ENCODE measurements around the gene E2F7.
"Not testable (repeated sequence)": the region's sequence is repeated elsewhere in the genome, so short reads cannot be mapped to it uniquely, and the experiment has no call there.

E2F7 gene, protein sequence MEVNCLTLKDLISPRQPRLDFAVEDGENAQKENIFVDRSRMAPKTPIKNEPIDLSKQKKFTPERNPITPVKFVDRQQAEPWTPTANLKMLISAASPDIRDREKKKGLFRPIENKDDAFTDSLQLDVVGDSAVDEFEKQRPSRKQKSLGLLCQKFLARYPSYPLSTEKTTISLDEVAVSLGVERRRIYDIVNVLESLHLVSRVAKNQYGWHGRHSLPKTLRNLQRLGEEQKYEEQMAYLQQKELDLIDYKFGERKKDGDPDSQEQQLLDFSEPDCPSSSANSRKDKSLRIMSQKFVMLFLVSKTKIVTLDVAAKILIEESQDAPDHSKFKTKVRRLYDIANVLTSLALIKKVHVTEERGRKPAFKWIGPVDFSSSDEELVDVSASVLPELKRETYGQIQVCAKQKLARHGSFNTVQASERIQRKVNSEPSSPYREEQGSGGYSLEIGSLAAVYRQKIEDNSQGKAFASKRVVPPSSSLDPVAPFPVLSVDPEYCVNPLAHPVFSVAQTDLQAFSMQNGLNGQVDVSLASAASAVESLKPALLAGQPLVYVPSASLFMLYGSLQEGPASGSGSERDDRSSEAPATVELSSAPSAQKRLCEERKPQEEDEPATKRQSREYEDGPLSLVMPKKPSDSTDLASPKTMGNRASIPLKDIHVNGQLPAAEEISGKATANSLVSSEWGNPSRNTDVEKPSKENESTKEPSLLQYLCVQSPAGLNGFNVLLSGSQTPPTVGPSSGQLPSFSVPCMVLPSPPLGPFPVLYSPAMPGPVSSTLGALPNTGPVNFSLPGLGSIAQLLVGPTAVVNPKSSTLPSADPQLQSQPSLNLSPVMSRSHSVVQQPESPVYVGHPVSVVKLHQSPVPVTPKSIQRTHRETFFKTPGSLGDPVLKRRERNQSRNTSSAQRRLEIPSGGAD

GRCh38 chr12:77065361-77066204 lies at the start of gene E2F7:
E2F7 (minus strand) TSS chr12:77065569; CDS start chr12:77064635, 934 bp downstream.
- DNase-seq (ENCODE audit: low read depth in 2 of 2) = peak; percentile 70 to 74

DNA sequence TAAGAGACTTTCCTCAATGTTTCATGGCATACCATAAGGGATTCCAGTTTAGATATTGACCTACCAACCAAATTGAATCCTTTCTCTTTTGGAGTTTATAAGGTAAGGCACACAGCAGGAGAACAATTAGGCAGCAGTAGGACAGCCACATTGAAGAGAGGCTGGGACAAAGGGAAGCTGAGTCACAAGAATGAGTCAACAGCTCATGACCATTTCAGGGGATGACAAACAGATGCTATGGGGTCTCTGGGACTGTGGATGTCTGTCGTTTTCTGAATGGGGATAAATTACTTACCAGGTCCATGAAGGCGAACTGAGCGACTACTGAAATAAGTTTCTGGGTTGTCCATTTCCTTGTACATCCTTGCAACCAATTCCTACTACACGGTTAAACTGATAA lies 48.6 kb upstream of the E2F7 start:
- DNase-seq (ENCODE audit: low read depth in 2 of 2) = no peak

DNA sequence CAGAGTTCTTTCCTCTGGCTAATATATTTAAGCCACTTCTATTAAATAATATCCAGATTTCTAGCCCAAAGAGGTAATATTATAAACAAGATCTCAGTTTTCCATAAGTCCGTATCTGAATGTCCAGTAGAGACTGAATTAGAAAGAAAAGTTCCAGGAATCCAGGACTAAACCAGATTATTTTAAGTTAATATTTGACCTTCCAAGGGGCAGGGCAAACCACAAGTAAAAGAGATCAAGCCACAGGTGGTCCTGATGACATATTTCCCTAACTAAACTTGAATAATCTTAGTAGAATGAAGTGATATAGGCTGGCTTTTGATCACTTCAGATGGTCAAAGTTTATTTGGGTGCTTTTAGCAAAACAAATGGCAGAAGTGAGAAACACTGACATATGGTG lies 43.3 kb upstream of the E2F7 start:
- DNase-seq (ENCODE audit: low read depth in 2 of 2) = no peak

- no peak for DNase-seq (ENCODE audit: low read depth in 2 of 2)
Observed at GRCh38 chr12:77107121-77107520, 41.8 kb upstream of the E2F7 start.

DNA sequence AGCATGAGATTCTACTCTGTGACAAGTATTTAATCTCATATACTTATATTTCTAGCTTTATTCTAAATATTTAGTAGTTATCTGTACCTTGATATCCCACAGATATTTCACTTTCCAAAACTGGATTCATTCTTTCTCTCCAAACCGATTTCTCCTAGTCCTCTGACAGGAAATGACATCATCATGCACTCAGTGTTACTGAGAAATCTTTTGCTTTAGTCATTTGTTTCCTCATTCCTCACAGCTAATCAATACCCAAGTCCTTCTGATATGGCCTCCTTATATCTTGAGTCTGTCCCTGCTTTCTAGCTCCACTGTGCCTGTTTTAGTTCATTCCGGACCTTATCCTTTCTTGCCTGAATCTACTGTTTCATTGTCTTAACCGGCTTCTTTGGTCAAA lies 39.4 kb upstream of the E2F7 start:
- no peak for DNase-seq (ENCODE audit: low read depth in 2 of 2)

GRCh38 chr12:77104286-77104685 lies 38.9 kb upstream of the E2F7 start:
- no peak for DNase-seq (ENCODE audit: low read depth in 2 of 2)

- peak in 1 of 2 experiments; percentile 55 for DNase-seq (ENCODE audit: low read depth in 2 of 2)
Observed at GRCh38 chr12:77102691-77103090, 37.3 kb upstream of the E2F7 start.

DNA sequence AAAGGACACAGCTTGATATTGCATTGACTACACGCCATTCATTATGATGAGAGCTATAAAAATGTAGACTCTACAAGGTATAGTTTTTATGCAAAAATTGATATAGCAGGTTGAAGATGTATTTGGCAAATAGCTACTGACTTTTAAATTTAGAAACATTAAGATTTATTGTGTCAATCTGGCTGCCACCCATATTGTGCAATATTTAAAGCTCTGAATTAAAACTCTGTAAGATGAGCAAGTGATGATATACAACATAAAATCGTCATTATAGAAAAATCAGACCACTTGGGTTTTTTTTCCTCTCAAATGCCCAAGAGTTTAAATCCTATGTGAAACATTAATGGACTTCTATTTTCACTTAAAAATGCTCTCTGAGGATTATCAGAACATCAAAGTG lies 36.8 kb upstream of the E2F7 start:
- DNase-seq (ENCODE audit: low read depth in 2 of 2) = no peak

GRCh38 chr12:77099799-77100198 lies 34.4 kb upstream of the E2F7 start:
- DNase-seq (ENCODE audit: low read depth in 2 of 2) = no peak

DNA sequence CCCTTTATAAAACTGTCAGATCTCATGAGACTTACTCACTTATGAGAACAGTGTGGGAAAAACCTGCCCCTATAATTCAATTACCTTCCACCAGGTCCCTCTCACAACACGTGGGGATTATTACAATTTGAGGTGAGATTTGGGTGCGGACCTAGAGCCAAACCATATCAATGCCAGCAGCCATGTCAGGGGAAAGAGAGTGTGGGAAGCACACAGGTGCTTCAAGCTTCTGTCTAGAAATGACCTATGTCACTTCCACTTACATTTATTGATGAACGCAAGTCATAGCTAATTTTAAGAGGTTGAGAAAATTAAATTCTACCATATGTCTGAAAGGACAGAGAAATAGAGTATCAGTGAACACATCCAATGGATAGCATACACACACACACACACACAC lies 32.5 kb upstream of the E2F7 start:
- no peak for DNase-seq (ENCODE audit: low read depth in 2 of 2)

DNA sequence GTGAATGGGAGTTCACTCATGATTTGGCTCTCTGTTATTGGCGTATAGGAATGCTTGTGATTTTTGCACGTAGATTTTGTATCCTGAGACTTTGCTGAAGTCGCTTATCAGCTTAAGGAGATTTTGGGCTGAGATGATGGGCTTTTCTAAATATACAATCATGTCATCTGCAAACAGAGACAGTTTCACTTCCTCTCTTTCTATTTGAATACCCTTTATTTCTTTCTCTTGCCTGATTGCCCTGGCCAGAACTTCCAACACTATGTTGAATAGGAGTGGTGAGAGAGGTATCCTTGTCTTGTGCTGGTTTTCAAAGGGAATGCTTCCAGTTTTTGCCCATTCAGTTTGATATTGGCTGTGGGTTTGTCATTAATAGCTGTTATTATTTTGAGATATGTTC lies 26.9 kb upstream of the E2F7 start:
- DNase-seq (ENCODE audit: low read depth in 2 of 2) = not testable (repeated sequence)

- DNase-seq (ENCODE audit: low read depth in 2 of 2) = no peak
Observed at GRCh38 chr12:77089686-77090220, 24.4 kb upstream of the E2F7 start.

DNA sequence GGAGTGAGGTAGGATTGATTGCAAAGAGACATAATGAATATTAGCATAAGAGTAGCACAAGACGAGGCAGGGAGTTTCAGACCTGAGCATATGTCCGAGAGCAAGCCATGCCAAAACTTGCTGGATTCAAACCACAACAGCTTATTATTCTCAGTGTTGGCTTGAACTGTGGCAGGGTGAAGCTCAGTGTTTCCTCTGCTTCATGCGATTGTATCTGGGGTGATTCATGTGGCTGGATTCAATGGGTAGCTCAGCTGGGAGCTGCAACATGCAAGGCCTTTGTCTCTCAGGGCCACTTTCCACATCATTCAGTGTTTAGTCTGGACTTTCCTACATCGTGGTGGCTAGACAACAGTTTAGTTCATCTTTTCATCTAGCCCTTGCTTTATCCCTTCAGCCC lies 22.1 kb upstream of the E2F7 start:
- DNase-seq (ENCODE audit: low read depth in 2 of 2) = peak; percentile 27 to 42

DNA sequence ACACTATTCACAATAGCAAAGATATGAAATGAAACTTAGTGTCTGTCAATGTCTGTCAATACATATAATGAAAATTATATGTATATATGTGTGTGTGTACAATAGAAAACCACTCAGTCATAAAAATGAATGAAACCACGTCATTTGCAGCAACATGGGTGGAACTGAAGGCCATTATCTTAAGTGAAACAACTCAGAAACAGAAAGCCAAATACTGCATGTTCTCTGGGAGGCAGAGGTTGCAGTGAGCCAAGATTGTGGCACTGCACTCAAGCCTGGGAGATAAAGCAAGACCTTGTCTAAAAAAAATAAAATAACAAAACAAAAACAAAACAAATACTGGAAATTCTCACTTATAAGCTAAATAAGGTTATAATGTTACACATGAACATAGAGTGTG lies 16.7 kb upstream of the E2F7 start:
- no peak for DNase-seq (ENCODE audit: low read depth in 2 of 2)

GRCh38 chr12:77079631-77080030 lies 14.3 kb upstream of the E2F7 start:
- no peak for DNase-seq (ENCODE audit: low read depth in 2 of 2)

DNA sequence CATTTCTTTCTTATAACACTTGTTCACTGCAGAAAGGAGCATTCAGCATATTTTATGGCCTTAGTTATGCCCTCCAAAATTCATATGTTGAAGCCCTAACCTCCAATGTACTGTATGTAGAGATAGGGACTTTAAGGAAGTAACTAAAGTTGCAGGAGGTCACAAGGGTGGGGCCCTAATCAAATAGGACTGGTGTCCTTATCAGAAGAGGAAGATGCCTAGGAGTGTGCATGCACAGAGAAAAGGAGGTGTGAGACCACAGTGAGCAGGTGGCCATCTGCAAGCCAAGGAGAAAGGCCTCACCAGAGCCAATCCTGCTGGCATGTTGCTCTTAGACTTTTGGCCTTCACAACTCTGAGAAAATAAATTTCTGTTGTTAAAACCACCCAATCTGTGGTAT lies 12.9 kb upstream of the E2F7 start:
- DNase-seq (ENCODE audit: low read depth in 2 of 2) = no peak

- DNase-seq (ENCODE audit: low read depth in 2 of 2) = no peak
Observed at GRCh38 chr12:77076886-77077285, 11.5 kb upstream of the E2F7 start.

DNA sequence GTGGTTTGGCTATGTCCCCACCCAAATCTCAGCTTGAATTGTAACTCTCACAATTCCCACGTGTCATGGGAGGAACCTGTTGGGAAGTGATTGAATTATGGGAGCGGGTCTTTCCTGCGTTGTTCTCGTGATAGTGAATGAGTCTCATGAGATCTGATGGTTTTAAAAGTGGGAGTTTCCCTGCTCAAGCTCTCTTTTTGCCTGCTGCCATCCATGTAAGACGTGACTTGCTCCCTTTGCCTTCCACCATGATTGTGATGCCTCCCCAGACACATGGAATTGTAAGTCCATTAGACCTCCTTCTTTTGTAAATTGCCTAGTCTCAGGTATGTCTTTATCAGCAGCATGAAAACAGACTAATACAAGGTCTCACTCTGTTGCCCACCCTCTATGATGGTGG lies 8.5 kb upstream of the E2F7 start:
- not testable (repeated sequence) for DNase-seq (ENCODE audit: low read depth in 2 of 2)

- no peak for DNase-seq (ENCODE audit: low read depth in 2 of 2)
Observed at GRCh38 chr12:77072833-77073495, 7.6 kb upstream of the E2F7 start.

DNA sequence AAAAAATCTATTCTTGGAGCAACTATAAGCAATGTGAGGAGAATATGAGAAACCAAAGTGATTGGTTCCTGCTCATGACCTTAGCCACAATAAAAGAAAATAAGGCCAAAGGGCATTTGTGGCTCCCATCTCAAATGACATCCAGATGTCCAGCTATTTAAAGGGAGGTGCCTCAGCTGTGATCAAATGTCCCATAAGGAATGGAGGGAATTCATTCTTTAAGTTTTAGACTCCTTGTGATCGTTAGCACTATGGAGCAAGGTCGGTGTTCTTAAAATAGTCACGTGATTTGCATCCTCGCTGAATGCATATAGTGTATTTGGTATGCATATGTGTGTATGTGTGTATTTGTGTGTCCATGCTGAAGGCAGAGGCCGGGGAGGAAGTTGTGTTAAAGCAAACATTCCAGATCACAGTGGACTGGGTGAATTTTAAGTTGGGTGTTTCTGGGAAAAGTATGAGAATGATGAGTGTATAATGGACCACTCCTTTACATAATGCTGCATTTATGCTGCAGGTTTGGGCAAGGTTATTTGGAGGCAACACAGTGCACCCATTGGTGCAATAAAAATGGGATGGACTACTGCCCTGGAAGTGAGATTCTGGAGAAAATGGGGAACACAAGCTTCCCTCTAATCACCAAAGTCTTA lies 5.6 kb upstream of the E2F7 start:
- no peak for DNase-seq (ENCODE audit: low read depth in 2 of 2)

GRCh38 chr12:77070382-77070781 lies 5.0 kb upstream of the E2F7 start:
- no peak for DNase-seq (ENCODE audit: low read depth in 2 of 2)

Data from fibroblast of skin of left biceps (primary cell).